Transverse colon (tissue), 4 donors: ENCODE measurements around the gene SSTR1. TPM values are rescaled to one million over a fixed set of nuclear protein-coding genes. Genes with fewer than 3 reads are reported as not detected.

ENCODE experiments used
- DNase-seq: peaks from one replicate; pipeline ENCODE4 v3.0.0-alpha.2; 2019
- H3K27ac ChIP-seq, 4 donors: fragments of 200-600 bp; sonication (generic); 2 replicates each; pipeline ENCODE4 v1.5.1; 2016 to 2018; ENCODE audit warnings: inconsistent platforms in 4 of 4
- H3K27me3 ChIP-seq: fragments of 200-600 bp; sonication (generic); 2 replicates; pipeline ENCODE4 v1.5.1; 2017; ENCODE audit warnings: inconsistent platforms
- H3K36me3 ChIP-seq, 4 donors: fragments of 200-600 bp; sonication (generic); 2 replicates each; pipeline ENCODE4 v1.5.1; 2017 to 2019; ENCODE audit warnings: inconsistent platforms in 4 of 4
- H3K4me1 ChIP-seq, 4 donors: fragments of 200-600 bp; sonication (generic); 2 replicates each; pipeline ENCODE4 v1.5.1; 2017 to 2020; ENCODE audit warnings: inconsistent platforms in 4 of 4
- H3K4me3 ChIP-seq, 4 donors: fragments of 200-600 bp; sonication (generic); 1 replicate in 1 of 4; 2 replicates in 3 of 4; pipeline versions ENCODE4 v1.5.1 to v1.6.1; 2017 to 2019; ENCODE audit warnings: inconsistent platforms in 4 of 4
- H3K9me3 ChIP-seq, 2 donors: fragments of 200-600 bp; sonication (generic); 2 replicates each; pipeline ENCODE4 v1.5.1; 2017 to 2019; ENCODE audit warnings: inconsistent platforms in 2 of 2
- EP300 ChIP-seq: sonication (generic); formaldehyde crosslinking; IDR thresholded peaks from one replicate; pipeline ENCODE4 v1.6.1; 2017; ENCODE audit warnings: antibody characterized with exemption, low read depth
- POLR2A ChIP-seq: fragments of 450-650 bp; IDR thresholded peaks from one replicate; pipeline ENCODE4 v1.6.1; 2016; ENCODE audit warnings: antibody characterized with exemption, mild to moderate bottlenecking, moderate library complexity
- POLR2AphosphoS5 ChIP-seq, 3 donors: sonication (generic); formaldehyde crosslinking; IDR thresholded peaks; one replicate each; pipeline ENCODE4 v1.6.1; 2016; ENCODE audit warnings: antibody characterized with exemption in 3 of 3
- WGBS, 2 donors: methylation state at CpG; one replicate each; pipeline ENCODE4 v1.1.5; 2018; ENCODE audit warnings: low coverage in 1 of 2; 5-methylcytosine and 5-hydroxymethylcytosine counted together
- in situ Hi-C, 4 donors: fragments of 200-750 bp; cut with MboI; loops; one replicate each; pipeline versions ENCODE4 v1.15.0 to v1.15.1; 2017; ENCODE audit warnings: low sequenced_read_pairs in 3 of 4, low pct_ligation_motif_present in 1 of 4, low pct_unique_long_range_greater_than_20kb in 1 of 4
- intact Hi-C: fragments of 100-400 bp; cut with DNase I; formaldehyde crosslinking; loops from one replicate; pipeline ENCODE4 v1.15.1; 2023; ENCODE audit warnings: low total_unique reads
- total RNA-seq, 4 donors: library from RNA; depleted of rRNA; stranded (reverse); fragments of >200 nt; gene quantifications; one replicate each; pipeline ENCODE4 v1.1.0, GENCODE V29; 2016
- TF ChIP-seq, protein P1 (sequence below), 5 experiments: fragments of 200-600 bp in 3 of 5; fragments of 450-650 bp in 2 of 5; sonication (generic) in 3 of 5; IDR thresholded peaks; 1 replicate in 2 of 5; 2 replicates in 3 of 5; pipeline ENCODE4 v1.5.1; 2016 to 2017; ENCODE audit warnings: antibody characterized with exemption in 5 of 5, inconsistent platforms in 3 of 5, mild to moderate bottlenecking in 2 of 5, moderate library complexity in 1 of 5

Gene SSTR1
- total RNA-seq, 4 donors from 2014 or later: 1.6 to 10.1 (median 6.9) TPM

DNA sequence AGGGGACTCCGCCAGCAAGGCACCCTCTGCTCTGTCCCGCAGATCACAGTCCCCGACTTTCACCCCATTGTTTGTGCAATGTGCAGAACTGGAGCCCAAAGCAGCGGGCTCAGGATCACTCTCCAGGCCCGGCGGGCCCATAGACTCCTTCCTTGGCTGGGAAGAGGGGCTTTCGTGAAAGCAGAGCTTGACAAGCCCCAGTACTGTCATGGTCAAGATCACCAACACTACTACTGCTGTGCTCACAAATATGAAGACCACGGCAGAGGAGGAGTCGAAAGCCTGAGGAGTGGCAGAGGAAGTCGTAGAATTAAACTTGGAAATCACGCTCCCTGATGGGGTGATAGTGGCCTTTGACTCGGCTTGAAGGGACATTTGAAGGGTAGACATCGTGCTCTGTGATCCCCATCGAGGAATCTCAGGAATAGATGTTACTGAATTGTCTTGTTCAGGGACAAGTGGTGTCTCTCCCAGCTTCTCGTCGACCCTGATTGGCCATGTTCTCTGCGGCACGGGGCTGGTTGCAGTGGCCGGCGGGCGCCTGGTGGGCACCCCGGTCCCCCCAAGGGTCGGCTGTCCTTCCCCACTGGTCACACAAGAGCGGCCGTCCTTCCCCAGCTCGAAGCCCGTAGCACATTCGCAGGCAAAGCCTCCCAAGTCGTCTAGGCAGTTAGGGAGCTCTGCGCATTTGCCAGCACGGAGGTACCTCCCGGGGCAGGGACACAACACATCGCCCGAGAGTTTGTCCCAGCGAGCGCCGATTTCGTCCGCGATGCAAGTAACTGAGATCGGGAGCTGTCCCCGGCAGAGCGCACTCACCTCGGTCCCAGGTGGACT, 47.1 kb downstream of the SSTR1 start:
- no peak for DNase-seq
- Histone ChIP-seq H3K27ac (peak overlapping the region in 3 of 4 donors; percentile 6 to 60 (median 58)), H3K27me3 (peaks cover 46% of the 10 kb centered on the region), H3K4me3 (peak overlapping the region in 3 of 4 donors; percentile 13 to 37 (median 17)), H3K36me3 (no peaks in the 10 kb centered on the region), H3K4me1 (peaks cover 0 to 7% (median 0%) of the 10 kb centered on the region in 4 donors), H3K9me3 (no peaks in the 10 kb centered on the region)
- intact Hi-C loops: no loop called here
- TF ChIP-seq EP300 (no peak), POLR2A (no peak), POLR2AphosphoS5 (IDR thresholded peaks at IDR 0.05) (no peak)
- TF ChIP-seq, protein P1, sequence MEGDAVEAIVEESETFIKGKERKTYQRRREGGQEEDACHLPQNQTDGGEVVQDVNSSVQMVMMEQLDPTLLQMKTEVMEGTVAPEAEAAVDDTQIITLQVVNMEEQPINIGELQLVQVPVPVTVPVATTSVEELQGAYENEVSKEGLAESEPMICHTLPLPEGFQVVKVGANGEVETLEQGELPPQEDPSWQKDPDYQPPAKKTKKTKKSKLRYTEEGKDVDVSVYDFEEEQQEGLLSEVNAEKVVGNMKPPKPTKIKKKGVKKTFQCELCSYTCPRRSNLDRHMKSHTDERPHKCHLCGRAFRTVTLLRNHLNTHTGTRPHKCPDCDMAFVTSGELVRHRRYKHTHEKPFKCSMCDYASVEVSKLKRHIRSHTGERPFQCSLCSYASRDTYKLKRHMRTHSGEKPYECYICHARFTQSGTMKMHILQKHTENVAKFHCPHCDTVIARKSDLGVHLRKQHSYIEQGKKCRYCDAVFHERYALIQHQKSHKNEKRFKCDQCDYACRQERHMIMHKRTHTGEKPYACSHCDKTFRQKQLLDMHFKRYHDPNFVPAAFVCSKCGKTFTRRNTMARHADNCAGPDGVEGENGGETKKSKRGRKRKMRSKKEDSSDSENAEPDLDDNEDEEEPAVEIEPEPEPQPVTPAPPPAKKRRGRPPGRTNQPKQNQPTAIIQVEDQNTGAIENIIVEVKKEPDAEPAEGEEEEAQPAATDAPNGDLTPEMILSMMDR (IDR thresholded peaks at IDR 0.05): no peak
- in situ Hi-C loops: no loop called here
- WGBS, 2 donors: 46% methylated on average over 35 of the region's 44 CpGs; no CpG with 5 or more reads in 1 of the 2 donors

DNA sequence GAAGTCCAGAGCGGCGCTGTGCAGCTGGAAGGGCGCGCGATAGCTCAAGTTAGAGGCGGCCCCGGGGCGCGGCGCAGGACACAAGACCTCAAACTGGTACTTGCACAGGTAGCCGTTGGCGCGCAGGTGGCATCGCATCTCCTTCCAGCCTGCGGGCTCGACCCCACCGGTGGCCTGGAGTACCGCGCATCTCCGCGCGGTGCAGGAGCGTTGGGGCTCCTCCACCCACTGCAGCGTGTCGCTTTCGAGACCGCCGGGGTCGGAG, 47.6 kb downstream of the SSTR1 start:
- H3K27ac ChIP-seq: peak overlapping the region in 3 of 4 donors; percentile 33 to 60 (median 58)
- TF ChIP-seq POLR2AphosphoS5 (IDR thresholded peaks at IDR 0.05) (no peak), POLR2A (no peak), EP300 (no peak)
- TF ChIP-seq, protein P1 (IDR thresholded peaks at IDR 0.05): no peak
- peaks cover 46% of the 10 kb centered on the region for H3K27me3 ChIP-seq
- intact Hi-C loops: no loop called here
- no peak for DNase-seq
- peak overlapping the region in 3 of 4 donors; percentile 13 to 37 (median 17) for H3K4me3 ChIP-seq
- H3K4me1 ChIP-seq: peaks cover 0 to 7% (median 0%) of the 10 kb centered on the region in 4 donors
- no peaks in the 10 kb centered on the region for H3K36me3 ChIP-seq
- 20% methylated on average over 29 of the region's 29 CpGs; no CpG with 5 or more reads in 1 of the 2 donors for WGBS, 2 donors
- in situ Hi-C loops: no loop called here
- H3K9me3 ChIP-seq: no peaks in the 10 kb centered on the region

DNA sequence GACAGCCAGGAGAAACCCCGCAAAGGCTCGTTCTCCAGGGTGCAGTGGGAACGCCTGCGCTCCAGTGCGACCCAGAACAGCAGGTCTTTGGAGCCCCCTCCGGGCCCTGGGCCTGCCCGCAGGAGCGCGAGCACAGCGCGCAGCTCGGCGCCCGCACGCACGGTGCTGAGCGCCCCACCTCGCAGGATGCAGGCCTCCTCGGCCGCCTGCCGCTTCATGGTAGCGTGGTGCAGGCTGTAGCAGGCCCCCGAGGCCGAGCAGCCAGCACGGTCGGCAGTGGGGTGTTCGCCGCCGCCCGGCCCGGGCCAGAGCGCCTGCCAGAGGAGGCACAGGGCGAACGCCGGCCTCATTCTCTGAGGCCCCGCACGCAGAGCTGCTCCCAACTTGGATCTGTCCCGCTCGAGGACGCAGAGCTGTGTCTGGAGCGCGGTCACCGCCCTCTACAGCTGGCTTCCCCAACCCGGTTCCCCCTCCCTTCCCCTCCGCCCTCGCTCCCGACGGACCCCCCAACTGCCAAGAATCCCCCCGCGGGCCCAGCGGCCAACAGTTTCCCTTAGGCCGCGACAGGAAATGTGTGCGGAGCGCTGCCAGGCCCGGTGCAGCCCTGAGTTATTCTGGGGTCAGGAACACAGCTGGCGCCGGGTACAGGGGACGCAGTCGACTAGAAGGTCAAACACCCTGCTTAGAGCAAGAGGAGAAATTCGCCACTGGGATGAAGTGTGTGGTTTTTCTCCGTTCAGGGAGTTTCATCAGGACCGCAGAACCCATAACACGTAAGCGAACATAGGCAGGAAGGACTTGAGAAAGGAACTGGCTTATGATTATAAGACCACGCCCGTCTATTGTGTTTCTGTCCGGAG, 48.2 kb downstream of the SSTR1 start, which contains the start of gene CLEC14A:
Gene CLEC14A (minus strand): TSS at position 421 of the 860 bp plus-strand sequence. CDS start 71 bp downstream, at position 350.
- H3K27me3 ChIP-seq: peaks cover 46% of the 10 kb centered on the region
- 38 to 43% methylated on average over 9 to 34 of the region's 68 CpGs for WGBS, 2 donors
- TF ChIP-seq POLR2AphosphoS5 (IDR thresholded peaks at IDR 0.05) (no peak), EP300 (no peak), POLR2A (no peak)
- TF ChIP-seq, protein P1 (IDR thresholded peaks at IDR 0.05): no peak
- intact Hi-C loops: no loop called here
- H3K4me1 ChIP-seq: peaks cover 0 to 7% (median 0%) of the 10 kb centered on the region in 4 donors
- H3K27ac ChIP-seq: peak within 1 kb of the TSS in 3 of 4 donors; percentile 33 to 60 (median 58)
- DNase-seq: no peak
- in situ Hi-C loops: no loop called here
- no peaks in the 10 kb centered on the region for H3K36me3 ChIP-seq
- H3K4me3 ChIP-seq: peak within 1 kb of the TSS in 3 of 4 donors; percentile 13 to 37 (median 17)
- no peaks in the 10 kb centered on the region for H3K9me3 ChIP-seq

DNA sequence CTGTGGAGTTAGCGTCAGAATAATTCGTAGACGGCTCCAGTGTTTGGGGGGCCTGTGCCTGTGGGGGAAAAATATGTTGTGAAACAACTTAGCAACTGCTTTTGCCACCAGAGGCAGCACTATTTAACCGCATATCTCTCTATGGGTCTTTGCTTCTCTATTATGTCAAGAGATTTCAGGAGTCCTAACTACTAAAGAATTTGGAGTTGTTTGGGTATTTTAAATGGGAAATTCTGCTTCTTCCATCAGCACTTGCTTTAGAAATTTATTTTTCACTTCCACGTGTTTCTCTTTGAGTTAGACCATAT, 48.8 kb downstream of the SSTR1 start:
- no peak overlapping the region for H3K27ac ChIP-seq
- intact Hi-C loops: no loop called here

More for the DNA sequence above, 48.8 kb downstream of the SSTR1 start:
- no peaks in the 10 kb centered on the region for H3K9me3 ChIP-seq
- H3K36me3 ChIP-seq: no peaks in the 10 kb centered on the region
- in situ Hi-C loops: no loop called here
- peaks cover 0 to 7% (median 0%) of the 10 kb centered on the region in 4 donors for H3K4me1 ChIP-seq
- H3K4me3 ChIP-seq: no peak overlapping the region
- no peak for DNase-seq
- TF ChIP-seq POLR2A: no peak
- TF ChIP-seq, protein P1 (IDR thresholded peaks at IDR 0.05): no peak
- TF ChIP-seq EP300: no peak
- TF ChIP-seq POLR2AphosphoS5 (IDR thresholded peaks at IDR 0.05): no peak
- WGBS, 2 donors: 42 to 46% methylated on average over 5 of the region's 5 CpGs
- H3K27me3 ChIP-seq: peaks cover 46% of the 10 kb centered on the region
